ENCODE results near the gene CD2BP2. TPM values are rescaled to one million over a fixed set of nuclear protein-coding genes. Genes with fewer than 3 reads are reported as not detected.
"Not testable (repeated sequence)": the region's sequence is repeated elsewhere in the genome, so short reads cannot be mapped to it uniquely, and the experiment has no call there.

CD2BP2 gene
- total RNA-seq, 1 experiment from 2014 or later: 65.8 TPM

DNA sequence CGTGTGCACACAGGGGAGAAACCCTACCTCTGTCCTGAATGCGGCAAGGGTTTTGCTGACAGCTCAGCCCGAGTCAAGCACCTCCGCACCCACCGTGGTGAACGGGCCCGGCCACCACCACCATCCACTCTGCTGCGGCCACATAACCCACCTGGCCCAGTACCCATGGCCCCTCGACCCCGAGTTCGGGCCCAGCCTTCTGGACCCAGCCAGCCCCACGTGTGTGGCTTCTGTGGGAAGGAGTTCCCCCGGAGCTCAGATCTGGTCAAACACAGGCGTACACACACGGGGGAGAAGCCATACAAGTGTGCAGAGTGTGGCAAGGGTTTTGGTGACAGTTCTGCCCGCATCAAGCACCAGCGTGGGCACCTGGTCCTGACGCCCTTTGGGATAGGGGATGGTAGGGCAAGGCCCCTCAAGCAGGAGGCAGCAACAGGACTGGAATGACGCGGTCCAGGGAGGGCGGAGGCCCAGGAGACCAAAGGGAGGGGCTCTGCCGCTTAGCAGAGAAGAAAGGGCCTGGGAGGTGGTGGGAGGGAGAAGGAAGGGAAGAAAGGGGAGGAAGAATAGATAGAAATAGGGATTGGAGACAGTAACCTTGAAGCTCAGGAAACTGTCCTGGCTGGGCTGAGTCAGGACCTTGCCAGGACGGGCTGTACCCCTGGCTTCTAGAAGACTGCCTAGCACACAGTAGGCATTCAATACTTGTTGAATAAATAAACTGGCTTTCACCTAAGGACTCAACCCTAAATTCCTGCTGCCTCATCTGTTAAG, 43.7 kb upstream of the CD2BP2 start:
- H3K4me1 Mint-ChIP-seq (ENCODE audit: low read depth, unreplicated experiment): peaks cover 37% of the 10 kb centered on the region
- no peaks in the 10 kb centered on the region for H3K27me3 Mint-ChIP-seq (ENCODE audit: unreplicated experiment)
- peaks cover 61% of the 10 kb centered on the region for H3K36me3 Mint-ChIP-seq (ENCODE audit: insufficient read depth, unreplicated experiment)
- no peaks in the 10 kb centered on the region for H3K9me3 Mint-ChIP-seq (ENCODE audit: low read depth, unreplicated experiment)
- BruUV-seq (replicated peaks): no TSS peak
- TF ChIP-seq, protein P1, sequence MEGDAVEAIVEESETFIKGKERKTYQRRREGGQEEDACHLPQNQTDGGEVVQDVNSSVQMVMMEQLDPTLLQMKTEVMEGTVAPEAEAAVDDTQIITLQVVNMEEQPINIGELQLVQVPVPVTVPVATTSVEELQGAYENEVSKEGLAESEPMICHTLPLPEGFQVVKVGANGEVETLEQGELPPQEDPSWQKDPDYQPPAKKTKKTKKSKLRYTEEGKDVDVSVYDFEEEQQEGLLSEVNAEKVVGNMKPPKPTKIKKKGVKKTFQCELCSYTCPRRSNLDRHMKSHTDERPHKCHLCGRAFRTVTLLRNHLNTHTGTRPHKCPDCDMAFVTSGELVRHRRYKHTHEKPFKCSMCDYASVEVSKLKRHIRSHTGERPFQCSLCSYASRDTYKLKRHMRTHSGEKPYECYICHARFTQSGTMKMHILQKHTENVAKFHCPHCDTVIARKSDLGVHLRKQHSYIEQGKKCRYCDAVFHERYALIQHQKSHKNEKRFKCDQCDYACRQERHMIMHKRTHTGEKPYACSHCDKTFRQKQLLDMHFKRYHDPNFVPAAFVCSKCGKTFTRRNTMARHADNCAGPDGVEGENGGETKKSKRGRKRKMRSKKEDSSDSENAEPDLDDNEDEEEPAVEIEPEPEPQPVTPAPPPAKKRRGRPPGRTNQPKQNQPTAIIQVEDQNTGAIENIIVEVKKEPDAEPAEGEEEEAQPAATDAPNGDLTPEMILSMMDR (IDR thresholded peaks at IDR 0.05; ENCODE audit: unreplicated experiment): no peak
- H3K4me3 Mint-ChIP-seq (ENCODE audit: low read depth, unreplicated experiment): peak overlapping the region; percentile 18
- intact Hi-C loops (cut with micrococcal nuclease; ENCODE audit: unreplicated experiment): no loop called here
- no peak overlapping the region for H3K27ac Mint-ChIP-seq (ENCODE audit: unreplicated experiment)
- no peak for DNase-seq
- CTCF ChIA-PET: interaction anchor here (1.1 to 1.3 kb wide), 2 partner anchors 11 to 12 kb away, joined by 4 read pairs; no protein-coding TSS in a partner anchor

DNA sequence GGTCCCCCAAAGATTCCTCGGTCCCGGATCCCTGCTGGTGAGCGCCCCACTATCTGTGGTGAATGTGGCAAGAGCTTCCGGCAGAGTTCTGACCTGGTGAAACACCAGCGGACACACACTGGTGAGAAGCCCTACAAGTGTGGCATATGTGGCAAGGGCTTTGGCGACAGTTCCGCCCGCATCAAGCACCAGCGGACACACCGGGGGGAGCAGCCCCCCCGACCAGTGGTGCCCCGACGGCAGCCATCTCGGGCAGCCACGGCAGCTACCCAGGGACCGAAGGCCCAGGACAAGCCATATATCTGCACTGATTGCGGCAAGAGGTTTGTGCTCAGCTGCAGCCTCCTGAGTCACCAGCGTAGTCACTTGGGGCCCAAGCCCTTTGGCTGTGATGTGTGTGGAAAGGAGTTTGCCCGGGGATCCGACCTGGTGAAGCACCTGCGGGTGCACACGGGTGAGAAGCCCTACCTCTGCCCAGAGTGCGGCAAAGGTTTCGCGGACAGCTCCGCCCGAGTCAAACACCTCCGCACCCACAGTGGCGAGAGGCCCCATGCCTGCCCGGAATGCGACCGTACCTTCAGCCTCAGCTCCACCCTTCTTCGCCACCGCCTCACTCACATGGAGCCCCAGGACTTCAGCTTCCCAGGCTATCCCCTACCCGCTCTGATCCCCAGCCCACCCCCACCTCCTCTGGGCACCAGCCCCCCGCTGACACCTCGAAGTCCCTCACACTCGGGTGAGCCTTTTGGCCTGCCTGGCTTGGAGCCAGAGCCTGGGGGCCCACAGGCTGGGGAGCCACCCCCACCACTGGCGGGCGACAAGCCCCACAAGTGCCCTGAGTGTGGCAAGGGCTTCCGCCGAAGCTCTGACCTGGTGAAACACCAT, 42.9 kb upstream of the CD2BP2 start:
- TF ChIP-seq, protein P1 (IDR thresholded peaks at IDR 0.05; ENCODE audit: unreplicated experiment): no peak
- no TSS peak for BruUV-seq (replicated peaks)
- no peak for DNase-seq
- Mint-ChIP-seq H3K36me3 (ENCODE audit: insufficient read depth, unreplicated experiment) (peaks cover 61% of the 10 kb centered on the region), H3K4me1 (ENCODE audit: low read depth, unreplicated experiment) (peaks cover 40% of the 10 kb centered on the region), H3K4me3 (ENCODE audit: low read depth, unreplicated experiment) (no peak overlapping the region), H3K9me3 (ENCODE audit: low read depth, unreplicated experiment) (no peaks in the 10 kb centered on the region), H3K27ac (ENCODE audit: unreplicated experiment) (no peak overlapping the region), H3K27me3 (ENCODE audit: unreplicated experiment) (no peaks in the 10 kb centered on the region)
- CTCF ChIA-PET: interaction anchor here (0.6 to 1.3 kb wide), 2 partner anchors 11 to 339 kb away, joined by 4 to 5 read pairs; no protein-coding TSS in a partner anchor
- intact Hi-C loops (cut with micrococcal nuclease; ENCODE audit: unreplicated experiment): no loop called here

DNA sequence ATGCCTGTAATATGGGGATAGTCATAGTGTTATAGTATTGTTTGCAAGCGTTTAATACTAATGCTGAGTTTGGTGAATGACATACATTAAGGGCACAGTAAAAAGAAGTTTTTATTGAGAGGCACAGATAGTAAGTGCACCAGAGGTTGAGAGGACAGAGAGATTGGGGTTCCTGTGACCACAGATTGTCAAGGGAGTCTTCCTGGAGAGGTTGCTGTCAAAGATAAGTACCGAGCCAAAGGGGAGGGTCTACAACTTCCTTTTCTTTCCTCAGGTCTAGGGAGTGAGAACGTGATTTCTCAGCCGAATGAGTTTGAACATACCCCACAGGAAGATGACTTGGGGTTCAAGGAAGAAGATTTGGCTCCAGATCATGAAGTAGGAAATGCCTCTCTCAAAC, 41.9 kb upstream of the CD2BP2 start:
- Mint-ChIP-seq H3K4me3 (ENCODE audit: low read depth, unreplicated experiment) (peak overlapping the region; percentile 79), H3K36me3 (ENCODE audit: insufficient read depth, unreplicated experiment) (peaks cover 61% of the 10 kb centered on the region), H3K9me3 (ENCODE audit: low read depth, unreplicated experiment) (no peaks in the 10 kb centered on the region), H3K27me3 (ENCODE audit: unreplicated experiment) (no peaks in the 10 kb centered on the region), H3K27ac (ENCODE audit: unreplicated experiment) (no peak overlapping the region), H3K4me1 (ENCODE audit: low read depth, unreplicated experiment) (peaks cover 40% of the 10 kb centered on the region)
- intact Hi-C loops (cut with micrococcal nuclease; ENCODE audit: unreplicated experiment): no loop called here
- BruUV-seq (replicated peaks): no TSS peak
- TF ChIP-seq, protein P1 (IDR thresholded peaks at IDR 0.05; ENCODE audit: unreplicated experiment): no peak
- DNase-seq: no peak
- CTCF ChIA-PET: no interaction called here

DNA sequence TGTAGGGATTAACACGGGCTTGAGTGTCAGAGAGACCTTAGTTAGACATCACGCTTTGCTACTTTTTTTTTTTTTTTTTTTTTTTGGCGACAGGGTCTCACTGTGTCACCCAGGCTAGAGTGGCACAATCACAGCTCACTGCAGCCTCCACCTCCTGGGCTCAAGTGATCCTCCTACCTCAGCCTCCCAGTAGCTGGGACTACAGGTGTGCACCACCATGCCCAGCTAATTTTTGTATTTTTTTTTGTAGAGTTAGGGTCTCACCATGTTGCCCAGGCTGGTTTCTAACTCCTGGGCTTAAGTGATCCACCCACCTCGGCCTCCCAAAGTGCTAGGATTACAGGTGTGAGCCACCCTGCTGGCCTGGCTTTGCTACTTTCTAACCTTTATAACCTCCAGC, 41.5 kb upstream of the CD2BP2 start:
- BruUV-seq (replicated peaks); H3K27me3 Mint-ChIP-seq (ENCODE audit: unreplicated experiment); H3K9me3 Mint-ChIP-seq (ENCODE audit: low read depth, unreplicated experiment); DNase-seq; intact Hi-C loops (cut with micrococcal nuclease; ENCODE audit: unreplicated experiment): not testable (repeated sequence)
- CTCF ChIA-PET: interaction anchor here (0.9 to 1.9 kb wide), 4 partner anchors 11 to 160 kb away, joined by 3 to 14 read pairs (median 12); partner anchors contain the start of genes DCTPP1 and ZNF771
- peaks cover 36% of the 10 kb centered on the region for H3K4me1 Mint-ChIP-seq (ENCODE audit: low read depth, unreplicated experiment)
- H3K27ac Mint-ChIP-seq (ENCODE audit: unreplicated experiment): peak overlapping the region; percentile 78
- peaks cover 58% of the 10 kb centered on the region for H3K36me3 Mint-ChIP-seq (ENCODE audit: insufficient read depth, unreplicated experiment)
- H3K4me3 Mint-ChIP-seq (ENCODE audit: low read depth, unreplicated experiment): peak overlapping the region; percentile 79
